GM23248 (cell line): Measurements from ENCODE around the gene CAMTA1.

ENCODE experiments used
- EZH2 ChIP-seq: fragments of 200-600 bp; sonication (generic); IDR thresholded peaks from 2 replicates; pipeline ENCODE4 v1.6.1; 2018; ENCODE audit warnings: antibody characterized with exemption, mild to moderate bottlenecking; ENCODE audit not compliant: insufficient read depth, poor library complexity, severe bottlenecking
- EZH2phosphoT487 ChIP-seq: fragments of 200-600 bp; sonication (generic); IDR thresholded peaks from 2 replicates; pipeline ENCODE4 v1.6.1; 2018; ENCODE audit warnings: antibody characterized with exemption, moderate library complexity, mild to moderate bottlenecking, low read depth; ENCODE audit not compliant: insufficient read depth

- TF ChIP-seq EZH2 (no peak), EZH2phosphoT487 (no peak)
Measured at GRCh38 chr1:7555391-7556185, 770.3 kb downstream of the CAMTA1 start.
